DMS53 treated with DMSO at 0.1 percent for 48 hours (cell line): ENCODE data around the gene IGF2.

Experiments
- DNase-seq: peaks from one replicate; lab custom pipeline; 2025; ENCODE audit not compliant: unreplicated experiment; lab: John Stamatoyannopoulos, UW

The IGF2 gene

GRCh38 chr11:2154195-2154585, 15.0 kb upstream of the IGF2 start:
- no peak for DNase-seq

- no peak for DNase-seq
These were observed 14.5 kb upstream of the IGF2 start for GRCh38 chr11:2153581-2154194.

GRCh38 chr11:2151500-2152257, 12.5 kb upstream of the IGF2 start:
- DNase-seq, result peak; percentile 77

- DNase-seq, result no peak
These were observed 11.0 kb upstream of the IGF2 start for GRCh38 chr11:2149864-2150847.

- no peak for DNase-seq
These were observed 10.3 kb upstream of the IGF2 start for GRCh38 chr11:2149460-2149859.

GRCh38 chr11:2148595-2148994, 9.4 kb upstream of the IGF2 start:
- no peak for DNase-seq

GRCh38 chr11:2147391-2147790, 8.2 kb upstream of the IGF2 start:
- DNase-seq, result no peak

GRCh38 chr11:2146051-2146450, 6.9 kb upstream of the IGF2 start:
- no peak for DNase-seq

- DNase-seq, result no peak
These were observed 5.5 kb upstream of the IGF2 start for GRCh38 chr11:2144544-2145248.

- DNase-seq, result no peak
These were observed 4.8 kb upstream of the IGF2 start for GRCh38 chr11:2143799-2144543.

- no peak for DNase-seq
These were observed 4.2 kb upstream of the IGF2 start for GRCh38 chr11:2143477-2143798.

- DNase-seq, result no peak
These were observed 3.6 kb upstream of the IGF2 start for GRCh38 chr11:2142762-2143202.

GRCh38 chr11:2142300-2142759, 3.1 kb upstream of the IGF2 start:
- no peak for DNase-seq

- no peak for DNase-seq
These were observed 1.5 kb upstream of the IGF2 start for GRCh38 chr11:2140411-2141400.

- no peak for DNase-seq
These were observed 590 bp upstream of the IGF2 start for GRCh38 chr11:2139621-2140337.

- no peak for DNase-seq
These were observed 612 bp downstream of the IGF2 start for GRCh38 chr11:2138431-2139122.

- no peak for DNase-seq
These were observed 1.1 kb downstream of the IGF2 start for GRCh38 chr11:2138068-2138430.
